BE2C (cell line): Measurements from ENCODE around the gene GPR162.

Experiments used
- DNase-seq: peaks from one replicate; pipeline ENCODE4 v3.0.0-alpha.2; 2020
- H3K27me3 ChIP-seq: fragments of 250-450 bp; sonication (Bioruptor Pico); 2 replicates; pipeline ENCODE4 v1.5.1; 2020; ENCODE audit warnings: mild to moderate bottlenecking
- H3K36me3 ChIP-seq: fragments of 250-450 bp; sonication (Bioruptor Pico); 2 replicates; pipeline ENCODE4 v1.5.1; 2020; ENCODE audit warnings: mild to moderate bottlenecking
- H3K4me1 ChIP-seq: fragments of 250-450 bp; sonication (Bioruptor Pico); 2 replicates; pipeline ENCODE4 v1.5.1; 2020
- H3K4me3 ChIP-seq: 2 replicates; pipeline ENCODE4 v1.5.1; 2011; ENCODE audit warnings: low read depth, low read length
- H3K9me3 ChIP-seq: fragments of 250-450 bp; sonication (Bioruptor Pico); 2 replicates; pipeline ENCODE4 v1.5.1; 2020
- CTCF ChIP-seq: IDR thresholded peaks from 2 replicates; pipeline ENCODE4 v1.5.1; 2012; ENCODE audit warnings: mild to moderate bottlenecking, low read depth, low read length

GPR162 gene

GRCh38 chr12:6810758-6811157, 10.9 kb upstream of the GPR162 start:
- Histone ChIP-seq H3K4me1 (no peaks in the 10 kb centered on the region), H3K9me3 (no peaks in the 10 kb centered on the region), H3K36me3 (no peaks in the 10 kb centered on the region), H3K4me3 (no peak overlapping the region), H3K27me3 (no peaks in the 10 kb centered on the region)
- no peak for TF ChIP-seq CTCF
- no peak for DNase-seq

GRCh38 chr12:6813363-6813762, 8.3 kb upstream of the GPR162 start:
- DNase-seq, result no peak
- peaks cover 8% of the 10 kb centered on the region for H3K4me1 ChIP-seq
- H3K27me3 ChIP-seq, result no peaks in the 10 kb centered on the region
- no peak for TF ChIP-seq CTCF
- no peaks in the 10 kb centered on the region for H3K9me3 ChIP-seq
- no peak overlapping the region for H3K4me3 ChIP-seq
- no peaks in the 10 kb centered on the region for H3K36me3 ChIP-seq

GRCh38 chr12:6816598-6816997, 5.0 kb upstream of the GPR162 start:
- H3K9me3 ChIP-seq, result no peaks in the 10 kb centered on the region
- TF ChIP-seq CTCF, result no peak
- no peak overlapping the region for H3K4me3 ChIP-seq
- peaks cover 28% of the 10 kb centered on the region for H3K4me1 ChIP-seq
- DNase-seq, result no peak
- H3K27me3 ChIP-seq, result no peaks in the 10 kb centered on the region
- no peaks in the 10 kb centered on the region for H3K36me3 ChIP-seq

- no peak for TF ChIP-seq CTCF
- Histone ChIP-seq H3K4me1 (peaks cover 28% of the 10 kb centered on the region), H3K27me3 (no peaks in the 10 kb centered on the region), H3K36me3 (no peaks in the 10 kb centered on the region), H3K4me3 (no peak overlapping the region), H3K9me3 (no peaks in the 10 kb centered on the region)
- no peak for DNase-seq
Observed at GRCh38 chr12:6817098-6817497, 4.5 kb upstream of the GPR162 start.

- TF ChIP-seq CTCF, result no peak
- H3K4me3 ChIP-seq, result no peak overlapping the region
- H3K9me3 ChIP-seq, result no peaks in the 10 kb centered on the region
- H3K4me1 ChIP-seq, result peaks cover 28% of the 10 kb centered on the region
- H3K36me3 ChIP-seq, result no peaks in the 10 kb centered on the region
- H3K27me3 ChIP-seq, result no peaks in the 10 kb centered on the region
- DNase-seq, result no peak
Observed at GRCh38 chr12:6817662-6818157, 3.9 kb upstream of the GPR162 start.

- Histone ChIP-seq H3K9me3 (no peaks in the 10 kb centered on the region), H3K4me1 (peaks cover 28% of the 10 kb centered on the region), H3K27me3 (no peaks in the 10 kb centered on the region), H3K4me3 (no peak overlapping the region), H3K36me3 (no peaks in the 10 kb centered on the region)
- no peak for DNase-seq
- no peak for TF ChIP-seq CTCF
Observed at GRCh38 chr12:6818222-6818621, 3.4 kb upstream of the GPR162 start.
